NCI-H1436 treated with DMSO at 0.1 percent for 48 hours (cell line): ENCODE measurements around the gene TTL.

Experiments used
- DNase-seq: peaks from one replicate; lab custom pipeline; 2025; lab: John Stamatoyannopoulos, UW

The TTL gene

DNA sequence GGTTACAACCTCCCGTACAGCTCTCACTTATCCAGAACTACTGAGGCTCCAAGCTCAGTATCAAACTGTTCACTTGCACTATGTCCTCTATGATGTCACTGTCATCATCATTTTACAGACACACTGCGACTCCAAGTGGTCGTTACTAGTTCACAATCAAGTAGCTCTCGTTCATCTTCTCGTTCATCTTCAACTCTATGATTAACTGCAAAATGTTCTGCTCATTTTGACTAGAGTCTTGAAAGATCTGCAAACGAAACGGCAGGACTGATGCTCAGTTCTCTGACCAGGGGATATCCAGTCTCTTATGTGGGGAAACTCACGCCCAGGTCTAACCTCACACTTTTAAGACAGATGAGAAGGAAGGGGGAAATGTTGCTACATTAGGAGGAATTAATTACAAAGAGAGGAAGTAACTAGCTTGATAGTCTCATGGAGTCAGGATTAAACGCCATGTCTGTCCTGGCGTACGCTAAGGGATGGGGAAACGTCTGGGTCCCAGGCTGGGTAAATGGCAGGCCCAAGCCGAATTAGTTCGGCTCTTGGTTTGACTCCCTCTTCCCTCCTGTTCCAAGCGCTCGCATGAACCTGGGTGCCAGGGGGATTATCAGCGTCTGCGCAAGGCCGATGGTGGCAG is 101.7 kb downstream of the TTL start:
- no peak for DNase-seq

DNA sequence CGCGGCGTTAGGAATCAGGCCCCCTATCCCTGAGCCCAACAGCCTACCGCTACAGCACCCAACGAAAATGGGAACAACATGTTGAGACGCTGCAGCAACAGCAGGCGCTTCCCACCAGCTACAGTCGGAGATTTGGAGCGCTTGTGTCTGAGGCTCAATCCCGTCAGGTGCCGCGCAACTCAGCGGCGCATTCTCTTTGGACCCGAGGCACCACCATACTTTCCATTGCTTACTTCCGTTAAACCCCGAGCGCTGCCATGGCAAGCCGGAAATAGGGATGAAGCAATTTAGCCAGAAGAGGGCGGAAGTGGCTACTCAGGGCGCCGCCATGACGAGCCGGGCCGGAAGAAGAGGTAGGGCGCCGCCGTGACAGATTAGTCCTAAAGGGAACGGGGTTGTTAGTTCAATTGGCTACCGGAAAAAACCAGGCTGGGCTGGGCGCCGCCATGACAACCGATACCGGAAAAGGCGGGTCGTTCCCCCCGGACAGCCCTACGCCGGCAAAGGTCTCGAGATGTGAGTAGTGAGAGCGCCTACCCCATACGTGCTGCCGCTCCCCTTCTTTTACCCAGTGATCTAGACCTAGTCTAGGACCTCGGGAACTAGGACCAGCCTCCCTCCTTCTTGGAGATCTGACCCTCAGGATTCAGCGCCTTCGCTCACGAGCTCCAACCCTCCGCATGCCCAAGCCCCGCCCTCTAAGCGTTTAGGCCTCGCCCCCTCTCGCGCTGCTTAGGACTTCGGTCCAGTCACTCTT is 102.4 kb downstream of the TTL start, which contains the start of gene CHCHD5:
TSS of gene CHCHD5 (plus strand) at position 476 of the 757 bp plus-strand sequence. CDS start at position 515, 39 bp downstream.
- DNase-seq = peak; percentile 47

- DNase-seq = no peak
These were observed 102.9 kb downstream of the TTL start for GRCh38 chr2:112584891-112585250.

DNA sequence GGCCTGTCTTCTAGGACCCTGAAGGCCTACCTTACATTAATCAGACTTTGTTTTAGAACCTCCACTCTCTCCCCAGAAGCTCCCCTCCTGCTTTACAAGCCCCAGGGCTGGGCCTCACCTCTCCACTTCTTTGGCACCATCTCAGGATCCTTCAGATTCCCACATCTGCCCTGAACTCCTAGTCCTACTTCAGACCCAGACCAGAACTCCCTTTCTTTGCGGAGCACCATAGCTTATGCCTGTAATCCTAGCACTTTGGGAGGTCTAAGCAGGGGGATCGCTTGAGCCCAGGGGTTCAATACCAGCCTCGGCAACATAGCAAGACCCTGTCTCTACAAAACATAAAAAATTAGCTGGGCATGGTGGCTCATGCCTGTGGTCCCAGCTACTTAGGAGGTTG is 103.4 kb downstream of the TTL start:
- DNase-seq = no peak

DNA sequence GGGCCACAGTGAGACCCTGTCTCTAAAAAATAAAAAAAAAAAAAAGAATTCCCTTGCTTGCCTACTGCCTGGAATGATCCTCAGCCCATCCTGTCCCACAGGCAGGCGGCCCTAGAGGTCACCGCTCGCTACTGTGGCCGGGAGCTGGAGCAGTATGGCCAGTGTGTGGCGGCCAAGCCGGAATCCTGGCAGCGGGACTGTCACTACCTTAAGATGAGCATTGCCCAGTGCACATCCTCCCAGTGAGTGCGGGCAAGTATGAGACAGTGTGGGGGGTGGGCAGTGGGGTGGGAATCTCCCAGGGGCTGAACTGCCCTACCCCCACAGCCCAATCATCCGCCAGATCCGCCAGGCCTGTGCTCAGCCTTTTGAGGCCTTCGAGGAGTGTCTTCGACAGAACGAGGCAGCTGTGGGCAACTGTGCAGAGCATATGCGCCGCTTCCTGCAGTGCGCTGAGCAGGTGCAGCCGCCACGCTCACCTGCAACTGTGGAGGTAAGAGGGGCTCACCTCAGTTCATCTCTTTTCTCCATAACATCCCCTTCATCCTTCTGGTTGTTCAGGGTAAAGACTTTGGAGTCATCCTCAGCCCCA is 104.0 kb downstream of the TTL start:
- DNase-seq = no peak

GRCh38 chr2:112588611-112589045 is 106.7 kb downstream of the TTL start:
- DNase-seq = no peak
